Natural killer cell (primary cell): Measurements from ENCODE around the gene PLCG2. TPM values are rescaled to one million over a fixed set of nuclear protein-coding genes. Genes with fewer than 3 reads are reported as not detected.
A peak's percentile ranks its signal among the peaks of the same experiment; 100 is the strongest.

Source experiments
- ATAC-seq, 3 donors: fragments of 150-1000 bp in 2 of 3; fragments of 200-7000 bp in 1 of 3; cut with Tn5 transposase; 1 replicate in 1 of 3; 2 replicates in 2 of 3; pipeline ENCODE4 v1.10.0; 2021; ENCODE audit warnings: mild to moderate bottlenecking in 2 of 3, moderate library complexity in 2 of 3
- DNase-seq, 2 donors: peaks; one replicate each; pipeline versions ENCODE4 v3.0.0 to v3.0.0-alpha.2; 2013 to 2021; ENCODE audit warnings: mixed read lengths in 1 of 2
- H3K27ac ChIP-seq: one replicate; pipeline ENCODE4 v1.5.1; 2013; ENCODE audit warnings: mild to moderate bottlenecking, low read length
- H3K27me3 ChIP-seq: one replicate; pipeline ENCODE4 v1.6.1; 2013; ENCODE audit warnings: low read length; ENCODE audit not compliant: control insufficient read depth, insufficient read depth
- H3K36me3 ChIP-seq: one replicate; pipeline ENCODE4 v1.6.1; 2013; ENCODE audit warnings: low read length; ENCODE audit not compliant: control insufficient read depth, insufficient read depth
- H3K4me1 ChIP-seq: one replicate; pipeline ENCODE4 v1.6.1; 2013; ENCODE audit warnings: low read length; ENCODE audit not compliant: control insufficient read depth, insufficient read depth
- H3K4me3 ChIP-seq: one replicate; pipeline ENCODE4 v1.5.1; 2013; ENCODE audit warnings: low read length
- H3K9me3 ChIP-seq: one replicate; pipeline ENCODE4 v1.6.1; 2013; ENCODE audit warnings: low read length; ENCODE audit not compliant: control insufficient read depth, insufficient read depth
- H3K27ac Mint-ChIP-seq, 2 donors: one replicate each; pipeline ENCODE4 v1.8.0; 2022; ENCODE audit warnings: mild to moderate bottlenecking in 2 of 2, mixed read lengths in 2 of 2, moderate library complexity in 1 of 2
- H3K27me3 Mint-ChIP-seq, 2 donors: one replicate each; pipeline ENCODE4 v1.8.0; 2022; ENCODE audit warnings: low read depth in 2 of 2, mixed read lengths in 2 of 2
- H3K36me3 Mint-ChIP-seq: one replicate; pipeline ENCODE4 v1.8.0; 2022; ENCODE audit warnings: mixed read lengths
- H3K4me1 Mint-ChIP-seq, 2 donors: one replicate each; pipeline ENCODE4 v1.8.0; 2022; ENCODE audit warnings: mixed read lengths in 2 of 2
- H3K4me3 Mint-ChIP-seq: one replicate; pipeline ENCODE4 v1.8.0; 2022; ENCODE audit warnings: mild to moderate bottlenecking, moderate library complexity, mixed read lengths
- H3K9me3 Mint-ChIP-seq, 2 donors: one replicate each; pipeline ENCODE4 v1.8.0; 2022; ENCODE audit warnings: mixed read lengths in 2 of 2
- WGBS: methylation state at CpG from one replicate; pipeline ENCODE4 v1.1.7; 2013; ENCODE audit warnings: missing lambda C conversion rate; ENCODE audit not compliant: insufficient coverage; 5-methylcytosine and 5-hydroxymethylcytosine counted together
- intact Hi-C: fragments of 100-400 bp; cut with micrococcal nuclease; formaldehyde crosslinking; loops from one replicate; pipeline ENCODE4 v1.14.2; 2022
- total RNA-seq, 4 donors: library from RNA; stranded (reverse); fragments of 120-200 nt in 1 of 4; gene quantifications; one replicate each; pipeline versions ENCODE4 v1.2.3 to v1.2.4, GENCODE V29; 2013 to 2022
- TF ChIP-seq, protein P1 (sequence below): fragments of 200-600 bp; IDR thresholded peaks from one replicate; pipeline ENCODE4 v1.8.0; 2022; ENCODE audit warnings: antibody characterized with exemption

PLCG2 gene
- total RNA-seq, 3 donors from 2014 or later (not counting 1 experiment from before 2014, with no cell fraction given): 250 to 298 (median 285) TPM

DNA sequence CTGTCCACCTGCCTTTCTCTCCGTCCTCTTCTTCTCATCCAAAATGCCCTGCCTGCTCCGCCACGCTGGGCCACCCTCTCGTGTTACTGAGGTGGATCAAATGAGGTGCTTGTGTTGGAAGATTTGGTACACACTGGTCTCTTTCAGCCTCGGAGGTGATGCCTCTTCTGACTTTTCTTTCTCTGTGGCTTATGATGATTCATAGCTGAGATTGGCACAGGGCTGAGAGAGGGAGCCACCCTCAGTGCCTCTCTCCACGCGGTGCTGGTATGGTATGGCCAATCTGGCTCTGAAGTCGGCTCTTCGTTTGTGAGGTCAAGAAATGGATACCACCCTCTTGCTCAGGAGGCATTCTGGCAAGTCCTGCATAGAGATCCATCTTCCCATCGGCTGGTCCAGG lies 82.4 kb downstream of the PLCG2 start:
- TF ChIP-seq, protein P1, sequence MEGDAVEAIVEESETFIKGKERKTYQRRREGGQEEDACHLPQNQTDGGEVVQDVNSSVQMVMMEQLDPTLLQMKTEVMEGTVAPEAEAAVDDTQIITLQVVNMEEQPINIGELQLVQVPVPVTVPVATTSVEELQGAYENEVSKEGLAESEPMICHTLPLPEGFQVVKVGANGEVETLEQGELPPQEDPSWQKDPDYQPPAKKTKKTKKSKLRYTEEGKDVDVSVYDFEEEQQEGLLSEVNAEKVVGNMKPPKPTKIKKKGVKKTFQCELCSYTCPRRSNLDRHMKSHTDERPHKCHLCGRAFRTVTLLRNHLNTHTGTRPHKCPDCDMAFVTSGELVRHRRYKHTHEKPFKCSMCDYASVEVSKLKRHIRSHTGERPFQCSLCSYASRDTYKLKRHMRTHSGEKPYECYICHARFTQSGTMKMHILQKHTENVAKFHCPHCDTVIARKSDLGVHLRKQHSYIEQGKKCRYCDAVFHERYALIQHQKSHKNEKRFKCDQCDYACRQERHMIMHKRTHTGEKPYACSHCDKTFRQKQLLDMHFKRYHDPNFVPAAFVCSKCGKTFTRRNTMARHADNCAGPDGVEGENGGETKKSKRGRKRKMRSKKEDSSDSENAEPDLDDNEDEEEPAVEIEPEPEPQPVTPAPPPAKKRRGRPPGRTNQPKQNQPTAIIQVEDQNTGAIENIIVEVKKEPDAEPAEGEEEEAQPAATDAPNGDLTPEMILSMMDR: no peak
- Mint-ChIP-seq H3K27me3 (no peaks in the 10 kb centered on the region), H3K9me3 (no peaks in the 10 kb centered on the region), H3K4me3 (peak overlapping the region; percentile 79), H3K36me3 (peaks cover 13% of the 10 kb centered on the region), H3K27ac (peak overlapping the region; percentile 86 to 88), H3K4me1 (peaks cover 40 to 52% of the 10 kb centered on the region in 2 donors)
- Histone ChIP-seq H3K9me3 (no peaks in the 10 kb centered on the region), H3K36me3 (peaks cover 49% of the 10 kb centered on the region), H3K4me1 (peaks cover 28% of the 10 kb centered on the region), H3K27ac (peak overlapping the region; percentile 50), H3K4me3 (no peak overlapping the region), H3K27me3 (no peaks in the 10 kb centered on the region)
- DNase-seq (no peak), ATAC-seq (peak; percentile 88 to 96 (median 95))
- 74% methylated on average over 10 of the region's 10 CpGs for WGBS
- intact Hi-C loops: loop anchor here (1.0 kb wide), 1 partner anchor 12 kb away; no protein-coding TSS in a partner anchor

DNA sequence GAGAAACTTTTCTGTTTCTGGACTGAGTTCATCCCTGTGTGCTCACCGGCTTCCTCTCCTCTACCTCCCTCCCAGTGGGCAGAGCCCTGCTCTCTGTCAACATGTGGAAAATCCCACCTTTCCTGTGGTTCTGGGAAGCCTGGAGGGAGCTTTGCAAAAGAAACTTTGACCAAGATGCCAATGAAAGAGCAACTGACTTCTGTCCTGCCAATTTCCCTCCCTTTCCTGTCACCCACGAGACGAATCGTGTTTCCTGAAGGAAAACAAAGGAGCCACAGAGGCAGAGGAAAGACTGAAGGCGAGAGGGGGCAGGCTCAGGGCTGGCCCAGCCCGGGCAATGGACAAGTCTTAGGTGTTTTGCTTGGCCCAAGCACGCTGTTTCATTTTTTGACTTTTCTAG lies 82.8 kb downstream of the PLCG2 start:
- Mint-ChIP-seq H3K4me3 (no peak overlapping the region), H3K4me1 (peaks cover 44 to 56% of the 10 kb centered on the region in 2 donors), H3K27me3 (no peaks in the 10 kb centered on the region), H3K36me3 (peaks cover 13% of the 10 kb centered on the region), H3K27ac (peak overlapping the region; percentile 86 to 88), H3K9me3 (no peaks in the 10 kb centered on the region)
- H3K36me3 ChIP-seq: peaks cover 46% of the 10 kb centered on the region
- peak overlapping the region; percentile 50 for H3K27ac ChIP-seq
- no peak overlapping the region for H3K4me3 ChIP-seq
- no peaks in the 10 kb centered on the region for H3K9me3 ChIP-seq
- intact Hi-C loops: loop anchor here (1.0 kb wide), 1 partner anchor 11 kb away; no protein-coding TSS in a partner anchor
- WGBS: 91% methylated on average over 7 of the region's 7 CpGs
- DNase-seq (no peak), ATAC-seq (no peak)
- TF ChIP-seq, protein P1: no peak
- peaks cover 32% of the 10 kb centered on the region for H3K4me1 ChIP-seq
- no peaks in the 10 kb centered on the region for H3K27me3 ChIP-seq

DNA sequence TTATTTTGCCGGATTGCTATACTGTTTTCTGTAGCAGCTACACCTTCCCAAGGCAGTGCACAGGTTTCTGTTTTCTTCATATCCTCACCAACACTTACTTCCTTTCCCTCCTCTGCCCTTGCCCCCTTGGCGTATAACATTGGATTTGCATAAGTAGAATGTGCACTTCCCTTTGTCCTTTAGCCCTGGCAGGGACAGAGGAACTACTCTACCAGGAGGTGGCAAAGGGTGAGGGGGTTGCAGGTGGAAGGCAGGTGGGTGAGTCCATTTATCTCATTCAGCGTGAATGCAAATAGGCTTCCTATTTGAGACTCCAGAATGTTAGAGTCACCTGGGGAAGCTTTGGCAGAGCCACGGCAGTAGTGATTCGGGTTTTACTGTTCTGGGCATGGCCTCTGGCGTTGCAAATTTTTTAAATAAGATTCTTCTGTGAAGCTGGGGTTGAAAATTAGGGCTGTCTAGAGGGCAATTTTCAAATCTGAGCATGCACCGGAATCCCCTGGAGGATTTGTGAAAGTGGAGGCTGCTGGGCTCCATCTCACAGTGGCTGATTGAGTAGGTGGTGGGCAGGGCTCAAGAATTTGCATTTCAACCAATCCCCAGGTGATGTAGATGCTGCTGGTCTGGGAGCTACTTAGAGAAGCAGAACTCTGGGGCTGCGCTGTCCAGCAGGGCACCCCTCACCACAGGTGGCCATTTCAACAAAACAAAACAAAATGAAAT lies 84.7 kb downstream of the PLCG2 start:
- H3K4me3 ChIP-seq: no peak overlapping the region
- H3K27ac ChIP-seq: no peak overlapping the region
- Mint-ChIP-seq H3K4me3 (no peak overlapping the region), H3K9me3 (no peaks in the 10 kb centered on the region), H3K4me1 (peaks cover 38 to 67% of the 10 kb centered on the region in 2 donors), H3K27me3 (no peaks in the 10 kb centered on the region), H3K27ac (peak overlapping the region; percentile 63 to 86), H3K36me3 (peaks cover 5% of the 10 kb centered on the region)
- 73% methylated on average over 8 of the region's 8 CpGs for WGBS
- no peaks in the 10 kb centered on the region for H3K27me3 ChIP-seq
- intact Hi-C loops: no loop called here
- H3K9me3 ChIP-seq: no peaks in the 10 kb centered on the region
- TF ChIP-seq, protein P1: no peak
- ATAC-seq: peak in 1 of 3 donors; percentile 28
- no peak for DNase-seq
- peaks cover 35% of the 10 kb centered on the region for H3K36me3 ChIP-seq
- H3K4me1 ChIP-seq: peaks cover 42% of the 10 kb centered on the region
